GM12873 (cell line): Measurements from ENCODE around the gene AZIN2.
A peak's percentile ranks its signal among the peaks of the same experiment; 100 is the strongest.

ENCODE experiments used
- TF ChIP-seq, protein P1 (sequence below): IDR thresholded peaks from 2 replicates; pipeline ENCODE4 v1.5.1; 2012; ENCODE audit warnings: low read depth, mild to moderate bottlenecking, moderate library complexity, low read length, control low read depth; ENCODE audit not compliant: insufficient read depth; ENCODE audit errors: missing control alignments

The AZIN2 gene

DNA sequence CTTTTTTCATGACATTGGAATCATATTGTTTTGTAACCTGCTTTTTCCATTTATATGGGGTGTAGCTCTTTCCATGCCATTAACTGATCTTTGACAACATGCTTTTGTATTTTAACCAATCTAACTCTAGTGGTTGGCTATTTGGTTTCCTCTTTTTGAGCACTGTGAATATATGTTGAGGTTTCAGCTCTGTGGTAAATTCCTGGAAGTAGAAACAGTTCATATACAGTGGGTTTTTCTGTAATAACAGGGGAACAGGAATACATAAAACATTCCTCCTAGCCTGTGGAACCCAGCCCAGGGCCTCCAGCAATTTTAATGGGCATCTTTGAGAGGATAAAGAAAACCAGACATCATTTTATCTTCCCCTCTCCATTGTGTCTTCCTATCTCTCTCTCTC, 17.4 kb downstream of the AZIN2 start:
- TF ChIP-seq, protein P1, sequence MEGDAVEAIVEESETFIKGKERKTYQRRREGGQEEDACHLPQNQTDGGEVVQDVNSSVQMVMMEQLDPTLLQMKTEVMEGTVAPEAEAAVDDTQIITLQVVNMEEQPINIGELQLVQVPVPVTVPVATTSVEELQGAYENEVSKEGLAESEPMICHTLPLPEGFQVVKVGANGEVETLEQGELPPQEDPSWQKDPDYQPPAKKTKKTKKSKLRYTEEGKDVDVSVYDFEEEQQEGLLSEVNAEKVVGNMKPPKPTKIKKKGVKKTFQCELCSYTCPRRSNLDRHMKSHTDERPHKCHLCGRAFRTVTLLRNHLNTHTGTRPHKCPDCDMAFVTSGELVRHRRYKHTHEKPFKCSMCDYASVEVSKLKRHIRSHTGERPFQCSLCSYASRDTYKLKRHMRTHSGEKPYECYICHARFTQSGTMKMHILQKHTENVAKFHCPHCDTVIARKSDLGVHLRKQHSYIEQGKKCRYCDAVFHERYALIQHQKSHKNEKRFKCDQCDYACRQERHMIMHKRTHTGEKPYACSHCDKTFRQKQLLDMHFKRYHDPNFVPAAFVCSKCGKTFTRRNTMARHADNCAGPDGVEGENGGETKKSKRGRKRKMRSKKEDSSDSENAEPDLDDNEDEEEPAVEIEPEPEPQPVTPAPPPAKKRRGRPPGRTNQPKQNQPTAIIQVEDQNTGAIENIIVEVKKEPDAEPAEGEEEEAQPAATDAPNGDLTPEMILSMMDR, result no peak

DNA sequence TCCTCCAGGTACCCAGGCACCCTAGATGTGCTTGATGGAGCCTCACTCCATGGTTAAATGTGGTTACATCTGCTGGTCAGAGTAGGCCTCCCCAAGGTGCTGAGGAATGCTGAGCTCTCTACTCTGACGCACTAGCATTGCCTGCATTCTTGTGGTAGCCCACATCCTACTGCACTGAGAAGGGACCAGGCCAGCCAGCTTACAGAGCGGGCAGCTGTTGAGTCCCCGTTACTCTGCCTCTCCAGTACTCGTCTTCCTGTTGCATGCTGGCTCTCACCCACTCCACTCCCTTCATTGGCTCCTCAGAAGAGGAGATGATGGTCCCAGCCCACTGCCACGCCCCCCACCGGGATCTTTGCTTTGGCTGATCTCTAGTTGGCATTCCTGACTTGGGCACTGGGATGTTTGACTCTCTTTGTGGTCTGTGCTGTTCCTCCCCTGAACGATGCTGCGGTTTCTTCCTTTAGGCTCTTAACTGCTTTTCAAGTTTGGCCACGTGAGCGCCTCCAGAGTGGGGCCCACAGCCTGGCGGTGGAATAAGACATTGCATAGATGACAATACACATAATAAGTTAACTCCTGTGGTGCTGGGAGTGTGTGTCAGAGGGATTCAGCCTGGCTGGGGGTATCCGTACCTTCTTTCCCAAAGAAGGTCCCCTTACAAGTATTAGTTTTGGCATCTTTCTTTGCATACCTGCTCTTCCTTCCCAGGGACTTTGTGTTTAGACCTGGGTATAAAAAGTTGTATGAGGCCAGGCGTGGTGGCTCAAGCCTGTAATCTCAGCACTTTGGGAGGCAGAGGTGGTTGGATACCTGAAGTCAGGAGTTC, 18.6 kb downstream of the AZIN2 start:
- TF ChIP-seq, protein P1, result peak; percentile 38

DNA sequence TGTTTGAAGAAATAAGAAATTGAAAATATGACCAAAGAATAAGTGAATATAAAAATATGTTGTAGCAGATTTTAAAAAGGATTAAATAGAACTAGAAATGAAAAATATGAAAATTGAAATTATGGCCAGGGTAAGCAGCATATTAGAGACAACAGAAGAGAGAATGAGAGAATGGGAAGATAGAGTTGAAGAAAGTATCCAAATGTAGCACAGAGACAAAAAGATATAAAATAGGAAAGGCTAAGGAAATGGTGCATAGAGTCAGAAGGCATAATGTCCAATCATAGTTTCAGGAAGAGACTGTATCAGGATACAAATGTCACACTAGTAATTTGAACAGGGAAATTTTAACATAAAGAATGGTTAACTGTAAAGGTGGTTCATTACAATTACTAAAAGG, 29.5 kb downstream of the AZIN2 start:
- TF ChIP-seq, protein P1, result no peak

DNA sequence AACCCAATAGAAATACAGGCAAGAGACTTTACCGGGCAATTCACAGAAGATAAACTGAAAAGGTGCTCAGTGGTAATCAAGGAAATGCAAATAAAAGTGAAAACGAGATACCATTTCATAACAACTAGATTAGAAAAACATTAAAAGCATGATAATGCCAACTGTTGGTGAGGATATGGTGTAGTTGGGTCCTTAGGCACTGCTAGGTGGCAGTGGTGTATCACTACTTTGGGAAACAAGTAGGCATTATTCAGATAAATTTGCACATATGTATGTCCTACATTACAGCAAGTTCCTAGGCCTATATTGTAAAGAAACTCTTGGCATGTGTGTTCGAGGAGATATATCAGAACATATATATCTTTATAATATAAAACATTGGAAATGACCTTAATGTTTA, 31.0 kb downstream of the AZIN2 start:
- TF ChIP-seq, protein P1, result peak; percentile 45

DNA sequence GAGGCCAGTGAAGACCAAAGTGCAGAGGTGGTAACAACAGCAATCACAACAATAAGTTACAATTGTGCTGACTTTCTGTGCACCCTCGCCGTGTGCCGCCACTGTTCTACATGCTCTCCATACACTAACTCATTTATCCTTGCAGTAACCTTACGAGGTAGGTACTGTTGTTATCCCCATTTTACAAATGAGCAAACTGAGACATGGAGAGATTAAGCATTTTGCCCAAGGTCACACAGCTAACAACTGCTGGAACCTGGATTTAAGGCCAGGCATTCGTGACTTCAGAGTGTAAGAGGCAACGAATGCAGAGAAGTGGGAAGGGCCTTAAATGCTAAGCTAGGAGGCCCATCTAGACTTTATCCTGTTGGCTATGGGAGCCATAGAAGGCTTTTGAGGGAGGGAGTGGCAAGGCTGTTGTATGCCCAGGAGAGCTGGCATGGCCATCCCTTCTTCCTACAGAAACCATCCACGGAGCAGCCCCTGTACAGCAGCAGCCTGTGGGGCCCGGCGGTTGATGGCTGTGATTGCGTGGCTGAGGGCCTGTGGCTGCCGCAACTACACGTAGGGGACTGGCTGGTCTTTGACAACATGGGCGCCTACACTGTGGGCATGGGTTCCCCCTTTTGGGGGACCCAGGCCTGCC, 36.6 kb downstream of the AZIN2 start:
- TF ChIP-seq, protein P1, result no peak

DNA sequence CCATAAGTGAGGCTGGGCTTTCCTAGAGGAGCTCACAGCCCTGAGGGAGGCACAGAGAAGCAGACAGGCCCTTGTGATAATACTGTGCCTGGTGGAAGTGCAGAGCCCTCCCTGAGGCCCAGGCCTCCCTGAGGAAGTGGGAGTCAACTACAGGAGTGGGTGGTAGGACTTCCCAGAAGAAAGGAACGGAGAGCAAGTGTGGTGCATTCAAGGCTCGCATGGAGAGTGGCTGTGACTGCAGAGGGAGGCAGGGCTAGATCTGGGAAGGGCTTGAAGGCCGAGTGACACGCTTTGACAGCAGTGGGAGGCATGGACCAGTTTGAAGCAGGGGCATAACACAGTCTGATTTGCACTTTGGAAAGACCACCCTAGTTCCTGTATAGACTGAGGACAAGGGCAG, 37.3 kb downstream of the AZIN2 start:
- TF ChIP-seq, protein P1, result no peak

DNA sequence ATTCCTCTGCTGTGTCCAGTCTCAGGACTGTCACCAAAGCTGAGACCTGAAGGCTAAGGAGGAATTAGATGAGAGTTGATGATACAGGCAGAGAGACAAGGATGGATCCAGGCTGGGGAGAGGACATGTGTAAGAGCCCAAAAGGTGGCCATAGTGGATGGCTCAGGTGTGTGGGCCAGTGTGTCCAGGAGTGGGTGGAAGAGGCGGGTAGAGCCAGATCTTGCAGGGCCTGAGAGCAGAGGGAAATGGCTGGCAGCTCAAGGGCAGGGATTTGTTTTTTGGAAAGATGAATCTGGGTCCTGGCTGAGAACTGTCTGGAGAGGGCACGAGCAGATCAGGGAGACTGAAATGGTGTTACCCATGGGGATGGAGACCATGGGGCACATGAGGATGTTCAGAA, 38.1 kb downstream of the AZIN2 start:
- TF ChIP-seq, protein P1, result no peak
